K562 (cell line): ENCODE measurements around the gene TMTC4.

Experiments used
- ARNT ChIP-seq, 2 experiments: fragments of 450-650 bp; IDR thresholded peaks; 2 replicates each; pipeline ENCODE4 v1.6.1; 2016; ENCODE audit warnings: mild to moderate bottlenecking in 1 of 2
- CBX2 ChIP-seq: fragments of 200-600 bp; sonication (generic); IDR thresholded peaks from one replicate; pipeline ENCODE4 v1.6.1; 2012; ENCODE audit warnings: mild to moderate bottlenecking, low read length, inconsistent platforms; ENCODE audit not compliant: insufficient read depth, poor library complexity, severe bottlenecking
- CEBPB ChIP-seq: fragments of 450-650 bp; IDR thresholded peaks from 2 replicates; pipeline ENCODE4 v1.6.1; 2016; ENCODE audit warnings: missing genetic modification characterization, missing compliant biosample characterization
- CTCF ChIP-seq, 3 experiments: IDR thresholded peaks in 2 of 3; conservative IDR thresholded peaks in 1 of 3; 2 replicates each; pipeline ENCODE4 v1.5.1; 2011 to 2012; ENCODE audit warnings: low read length in 3 of 3, mild to moderate bottlenecking in 3 of 3, control low read depth in 2 of 3, improper control_type of control experiment in 1 of 3, inconsistent platforms in 1 of 3, low read depth in 1 of 3, mixed read lengths in 1 of 3, moderate library complexity in 1 of 3; ENCODE audit not compliant: insufficient read depth in 2 of 3
- FOXM1 ChIP-seq, 2 experiments: fragments of 450-650 bp in 1 of 2; sonication (generic) in 1 of 2; formaldehyde crosslinking in 1 of 2; IDR thresholded peaks; 2 replicates each; pipeline versions ENCODE4 v1.6.1 to v1.9.0; 2017 to 2022; ENCODE audit warnings: low read depth in 2 of 2, mild to moderate bottlenecking in 2 of 2, missing genetic modification reagents in 1 of 2, moderate library complexity in 1 of 2
- HDAC1 ChIP-seq, 2 experiments: fragments of 450-650 bp; IDR thresholded peaks; 2 replicates each; pipeline ENCODE4 v1.6.1; 2016 to 2017; ENCODE audit warnings: inconsistent platforms in 1 of 2, mild to moderate bottlenecking in 1 of 2, moderate library complexity in 1 of 2
- IRF1 ChIP-seq: sonication (generic); formaldehyde crosslinking; IDR thresholded peaks from 2 replicates; pipeline ENCODE4 v1.8.0; 2022; ENCODE audit warnings: missing genetic modification reagents, mild to moderate bottlenecking, borderline replicate concordance
- KAT2B ChIP-seq: IDR thresholded peaks from one replicate; pipeline ENCODE4 v1.6.1; 2012; ENCODE audit warnings: low read depth, mild to moderate bottlenecking, control low read depth, inconsistent platforms, low read length, moderate library complexity
- MAX ChIP-seq: sonication (generic); formaldehyde crosslinking; IDR thresholded peaks from 2 replicates; pipeline ENCODE4 v1.9.0; 2022; ENCODE audit warnings: mild to moderate bottlenecking, missing genetic modification reagents
- RBFOX2 ChIP-seq: fragments of 200-400 bp; formaldehyde crosslinking; IDR thresholded peaks from 2 replicates; pipeline ENCODE4 v1.6.1; 2017; ENCODE audit warnings: low read depth, mild to moderate bottlenecking, low read length, moderate library complexity
- TAF1 ChIP-seq: IDR thresholded peaks from 2 replicates; pipeline ENCODE4 v1.6.1; 2011; ENCODE audit warnings: mild to moderate bottlenecking, low read length, moderate library complexity; ENCODE audit not compliant: insufficient read depth, control insufficient read depth, severe bottlenecking; ENCODE audit errors: extremely low read depth
- USF2 ChIP-seq: sonication (generic); formaldehyde crosslinking; IDR thresholded peaks from 2 replicates; pipeline ENCODE4 v1.5.0; 2020; ENCODE audit warnings: missing genetic modification reagents
- ZNF830 ChIP-seq: fragments of 250-450 bp; sonication (Bioruptor Pico); IDR thresholded peaks from 2 replicates; pipeline ENCODE4 v1.5.0; 2021; ENCODE audit warnings: mild to moderate bottlenecking

GRCh38 chr13:100636004-100636403 is 38.6 kb downstream of the TMTC4 start:
- no peak for TF ChIP-seq HDAC1 (IDR thresholded peaks at IDR 0.05)
- no peak for TF ChIP-seq CBX2
- TF ChIP-seq CEBPB (tag): no peak
- no peak for TF ChIP-seq FOXM1 (IDR thresholded peaks at IDR 0.05; ENCODE audit: low read depth)
- TF ChIP-seq FOXM1 (CRISPR knock-in tag; IDR thresholded peaks at IDR 0.05; ENCODE audit: low read depth): no peak
- no peak for TF ChIP-seq ZNF830 (CRISPR knock-in tag)
- TF ChIP-seq USF2: no peak
- no peak for TF ChIP-seq ARNT (IDR thresholded peaks at IDR 0.05)
- TF ChIP-seq RBFOX2: no peak
- TF ChIP-seq IRF1 (CRISPR knock-in tag): no peak
- TF ChIP-seq TAF1: no peak
- TF ChIP-seq CTCF (IDR thresholded peaks at IDR 0.05 in 2 of 3, conservative IDR thresholded peaks at IDR 0.05 in 1 of 3; ENCODE audit: insufficient read depth in 2 of 3, low read depth in 1 of 3, low read length in 3 of 3): no peak
- no peak for TF ChIP-seq KAT2B
- TF ChIP-seq MAX (CRISPR knock-in tag): no peak
